ENCODE measurements around the gene FERMT3. TPM values are rescaled to one million over a fixed set of nuclear protein-coding genes. Genes with fewer than 3 reads are reported as not detected.
A peak's percentile ranks its signal among the peaks of the same experiment; 100 is the strongest.

Gene FERMT3
- total and polyA plus RNA-seq, 2 donors (not counting 1 experiment from before 2014, with no cell fraction given), result 1.9 to 3.6 TPM

DNA sequence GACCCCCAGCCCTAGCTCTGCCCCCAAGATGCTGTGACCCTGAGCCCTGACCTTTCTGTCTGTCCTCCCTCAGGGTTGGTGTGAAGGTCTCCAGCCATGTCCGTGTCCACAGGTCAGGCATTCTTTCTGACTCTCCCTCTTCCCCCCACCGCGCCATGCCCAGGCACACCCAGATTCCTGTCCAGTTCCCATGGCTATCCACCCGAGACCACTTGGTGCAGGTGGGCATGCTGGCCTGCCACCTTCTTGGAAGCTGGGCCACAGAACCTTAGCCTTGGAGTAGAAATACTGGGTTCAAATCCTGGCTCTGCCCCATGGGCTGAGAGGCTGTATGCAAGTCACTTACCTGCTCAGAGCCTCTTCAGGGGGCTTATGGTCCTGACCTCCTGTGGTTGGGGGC lies 42.5 kb downstream of the FERMT3 start:
- H3K27ac ChIP-seq (ENCODE audit: insufficient read depth, low read length), result no peak overlapping the region
- H3K27me3 ChIP-seq (ENCODE audit: control insufficient read depth, insufficient read depth, low read length), result no peaks in the 10 kb centered on the region
- H3K4me3 ChIP-seq (replicated peaks in 1 of 4; ENCODE audit: control extremely low read depth in 1 of 4, insufficient read depth in 1 of 4, low read depth in 3 of 4, low read length in 4 of 4), result no peak overlapping the region
- H3K9me3 ChIP-seq (ENCODE audit: control insufficient read depth, insufficient read depth, low read depth, low read length), result no peaks in the 10 kb centered on the region
- no peak for TF ChIP-seq EZH2 (IDR thresholded peaks at IDR 0.05; ENCODE audit: low read length, missing control alignments)
- TF ChIP-seq, protein P1, sequence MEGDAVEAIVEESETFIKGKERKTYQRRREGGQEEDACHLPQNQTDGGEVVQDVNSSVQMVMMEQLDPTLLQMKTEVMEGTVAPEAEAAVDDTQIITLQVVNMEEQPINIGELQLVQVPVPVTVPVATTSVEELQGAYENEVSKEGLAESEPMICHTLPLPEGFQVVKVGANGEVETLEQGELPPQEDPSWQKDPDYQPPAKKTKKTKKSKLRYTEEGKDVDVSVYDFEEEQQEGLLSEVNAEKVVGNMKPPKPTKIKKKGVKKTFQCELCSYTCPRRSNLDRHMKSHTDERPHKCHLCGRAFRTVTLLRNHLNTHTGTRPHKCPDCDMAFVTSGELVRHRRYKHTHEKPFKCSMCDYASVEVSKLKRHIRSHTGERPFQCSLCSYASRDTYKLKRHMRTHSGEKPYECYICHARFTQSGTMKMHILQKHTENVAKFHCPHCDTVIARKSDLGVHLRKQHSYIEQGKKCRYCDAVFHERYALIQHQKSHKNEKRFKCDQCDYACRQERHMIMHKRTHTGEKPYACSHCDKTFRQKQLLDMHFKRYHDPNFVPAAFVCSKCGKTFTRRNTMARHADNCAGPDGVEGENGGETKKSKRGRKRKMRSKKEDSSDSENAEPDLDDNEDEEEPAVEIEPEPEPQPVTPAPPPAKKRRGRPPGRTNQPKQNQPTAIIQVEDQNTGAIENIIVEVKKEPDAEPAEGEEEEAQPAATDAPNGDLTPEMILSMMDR (conservative IDR thresholded peaks at IDR 0.05 in 1 of 2, IDR thresholded peaks at IDR 0.05 in 1 of 2; ENCODE audit: low read depth in 1 of 2, low read length in 2 of 2), result no peak
- H2AFZ ChIP-seq (ENCODE audit: low read length), result no peak overlapping the region
- peaks cover 46% of the 10 kb centered on the region for H3K79me2 ChIP-seq (ENCODE audit: control insufficient read depth, insufficient read depth, low read length)
- no peak for DNase-seq (ENCODE audit: low read depth in 2 of 2)
- peaks cover 1% of the 10 kb centered on the region for H3K36me3 ChIP-seq (ENCODE audit: control insufficient read depth, insufficient read depth, low read length)
- no peaks in the 10 kb centered on the region for H4K20me1 ChIP-seq (ENCODE audit: control insufficient read depth, extremely low read depth, insufficient read depth, low read length)
- H3K4me2 ChIP-seq (ENCODE audit: extremely low read depth, insufficient read depth, low read length), result no peak overlapping the region
- no peak overlapping the region for H3K9ac ChIP-seq (ENCODE audit: insufficient read depth, low read length)
- peaks cover 13% of the 10 kb centered on the region for H3K4me1 ChIP-seq (ENCODE audit: control insufficient read depth, extremely low read depth, insufficient read depth, low read length)

DNA sequence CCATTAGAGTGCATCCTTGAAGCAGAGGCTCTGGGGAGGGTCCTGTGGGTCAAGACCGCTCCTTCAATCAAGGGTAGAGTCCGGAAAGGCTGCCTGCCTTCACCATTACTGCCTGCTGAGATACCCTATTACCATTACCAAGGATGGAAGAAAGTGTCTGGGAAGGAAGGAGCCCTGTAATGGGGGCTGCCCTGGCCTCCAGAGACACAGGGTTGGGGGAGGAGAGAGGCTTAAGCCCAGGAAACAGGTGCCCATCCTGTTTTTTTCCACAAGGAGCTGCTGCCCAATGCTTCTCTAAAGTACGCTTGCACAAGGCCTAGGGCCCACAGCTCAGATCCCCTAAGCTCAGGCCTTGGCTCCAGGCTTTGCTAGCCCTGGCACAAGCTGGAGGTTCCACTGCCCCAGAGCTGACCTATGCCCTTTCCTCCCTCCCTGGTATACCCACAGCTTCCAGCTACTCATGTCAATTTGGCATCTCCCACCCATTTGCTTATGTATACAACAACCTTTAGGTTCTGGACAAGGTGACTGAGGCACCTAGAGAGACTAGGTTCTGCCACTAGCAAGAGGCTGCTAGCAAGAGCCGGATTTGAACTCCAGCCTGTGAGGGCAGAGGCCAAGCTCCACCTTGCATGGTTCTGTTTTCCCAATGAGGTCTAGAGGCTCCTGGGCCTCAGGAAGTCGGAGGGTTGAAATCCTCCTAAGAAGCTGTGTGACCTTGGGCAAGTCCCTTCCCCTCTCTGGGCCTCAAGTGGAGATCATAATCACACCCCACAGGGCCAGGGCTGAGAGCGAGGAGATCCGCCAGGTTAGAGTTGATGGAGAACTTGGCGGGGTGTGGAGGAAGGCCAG lies 43.3 kb downstream of the FERMT3 start:
- Histone ChIP-seq H3K4me1 (ENCODE audit: control insufficient read depth, extremely low read depth, insufficient read depth, low read length) (peaks cover 10% of the 10 kb centered on the region), H2AFZ (ENCODE audit: low read length) (no peak overlapping the region), H3K9ac (ENCODE audit: insufficient read depth, low read length) (no peak overlapping the region), H3K36me3 (ENCODE audit: control insufficient read depth, insufficient read depth, low read length) (peaks cover 3% of the 10 kb centered on the region), H4K20me1 (ENCODE audit: control insufficient read depth, extremely low read depth, insufficient read depth, low read length) (no peaks in the 10 kb centered on the region), H3K27me3 (ENCODE audit: control insufficient read depth, insufficient read depth, low read length) (no peaks in the 10 kb centered on the region), H3K4me2 (ENCODE audit: extremely low read depth, insufficient read depth, low read length) (no peak overlapping the region), H3K4me3 (replicated peaks in 1 of 4; ENCODE audit: control extremely low read depth in 1 of 4, insufficient read depth in 1 of 4, low read depth in 3 of 4, low read length in 4 of 4) (no peak overlapping the region), H3K79me2 (ENCODE audit: control insufficient read depth, insufficient read depth, low read length) (peaks cover 39% of the 10 kb centered on the region), H3K27ac (ENCODE audit: insufficient read depth, low read length) (no peak overlapping the region), H3K9me3 (ENCODE audit: control insufficient read depth, insufficient read depth, low read depth, low read length) (no peaks in the 10 kb centered on the region)
- no peak for DNase-seq (ENCODE audit: low read depth in 2 of 2)
- no peak for TF ChIP-seq EZH2 (IDR thresholded peaks at IDR 0.05; ENCODE audit: low read length, missing control alignments)
- TF ChIP-seq, protein P1 (conservative IDR thresholded peaks at IDR 0.05 in 1 of 2, IDR thresholded peaks at IDR 0.05 in 1 of 2; ENCODE audit: low read depth in 1 of 2, low read length in 2 of 2), result no peak

DNA sequence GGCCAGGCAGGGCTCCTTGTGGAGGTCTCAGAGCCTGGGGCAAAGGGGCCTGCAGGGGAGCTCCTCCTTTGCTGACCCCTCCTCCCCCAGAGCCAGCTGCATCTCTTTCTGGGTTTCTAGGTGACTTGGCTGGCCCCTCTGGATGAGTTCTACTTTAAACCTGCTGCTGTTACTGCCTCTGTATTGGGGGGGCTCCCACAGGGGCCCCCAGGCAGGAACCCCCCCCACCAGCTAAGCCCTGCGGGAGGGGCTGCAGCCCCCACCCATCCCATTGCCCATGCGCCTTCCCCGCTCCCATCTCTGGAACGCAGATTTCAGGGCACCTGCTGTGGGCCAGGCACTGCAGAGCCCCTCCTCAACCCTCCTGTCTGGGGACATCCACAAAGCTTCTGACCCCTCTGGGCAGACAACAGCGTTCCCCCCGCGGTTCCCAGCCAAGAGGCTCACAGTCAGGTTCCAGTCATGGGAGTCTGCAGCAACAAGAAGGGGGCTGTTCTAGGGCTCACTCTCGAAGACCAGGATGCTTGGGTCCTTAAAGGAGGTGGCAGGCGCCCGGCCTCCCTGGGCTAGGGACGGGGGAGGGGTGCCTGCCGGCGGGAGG lies 44.0 kb downstream of the FERMT3 start:
- no peak overlapping the region for H3K27ac ChIP-seq (ENCODE audit: insufficient read depth, low read length)

More for the DNA sequence above, 44.0 kb downstream of the FERMT3 start:
- Histone ChIP-seq H3K4me3 (replicated peaks in 1 of 4; ENCODE audit: control extremely low read depth in 1 of 4, insufficient read depth in 1 of 4, low read depth in 3 of 4, low read length in 4 of 4) (peak overlapping the region; percentile 53 to 62 (median 55)), H3K27me3 (ENCODE audit: control insufficient read depth, insufficient read depth, low read length) (no peaks in the 10 kb centered on the region), H3K9me3 (ENCODE audit: control insufficient read depth, insufficient read depth, low read depth, low read length) (no peaks in the 10 kb centered on the region), H3K9ac (ENCODE audit: insufficient read depth, low read length) (no peak overlapping the region), H4K20me1 (ENCODE audit: control insufficient read depth, extremely low read depth, insufficient read depth, low read length) (no peaks in the 10 kb centered on the region), H3K4me2 (ENCODE audit: extremely low read depth, insufficient read depth, low read length) (peak overlapping the region; percentile 84), H2AFZ (ENCODE audit: low read length) (no peak overlapping the region), H3K36me3 (ENCODE audit: control insufficient read depth, insufficient read depth, low read length) (peaks cover 7% of the 10 kb centered on the region), H3K79me2 (ENCODE audit: control insufficient read depth, insufficient read depth, low read length) (peaks cover 32% of the 10 kb centered on the region), H3K4me1 (ENCODE audit: control insufficient read depth, extremely low read depth, insufficient read depth, low read length) (peaks cover 8% of the 10 kb centered on the region)
- TF ChIP-seq, protein P1 (conservative IDR thresholded peaks at IDR 0.05 in 1 of 2, IDR thresholded peaks at IDR 0.05 in 1 of 2; ENCODE audit: low read depth in 1 of 2, low read length in 2 of 2), result no peak
- no peak for TF ChIP-seq EZH2 (IDR thresholded peaks at IDR 0.05; ENCODE audit: low read length, missing control alignments)
- DNase-seq (ENCODE audit: low read depth in 2 of 2), result no peak

Measured in fibroblast of lung (primary cell).